Stomach (tissue), 9 donors: ENCODE data around the gene NECAB3. TPM values are rescaled to one million over a fixed set of nuclear protein-coding genes. Genes with fewer than 3 reads are reported as not detected.

ENCODE experiments used
- DNase-seq, 2 donors: peaks; one replicate each; pipeline versions ENCODE4 v3.0.0 to v3.0.0-alpha.2; 2013 to 2019
- H3K27ac ChIP-seq, 5 donors: fragments of 200-600 bp in 4 of 5; sonication (generic) in 4 of 5; one replicate each; pipeline ENCODE4 v1.5.1; 2013 to 2019; ENCODE audit warnings: mild to moderate bottlenecking in 1 of 5, moderate library complexity in 1 of 5
- H3K27me3 ChIP-seq, 3 donors: fragments of 200-600 bp; sonication (generic); one replicate each; pipeline ENCODE4 v1.5.1; 2017 to 2019; ENCODE audit warnings: mixed run types in 1 of 3
- H3K36me3 ChIP-seq, 4 donors: fragments of 200-600 bp; sonication (generic); 1 replicate in 3 of 4; 2 replicates in 1 of 4; pipeline ENCODE4 v1.5.1; 2016 to 2019
- H3K4me1 ChIP-seq, 4 donors: fragments of 200-600 bp; sonication (generic); one replicate each; pipeline ENCODE4 v1.5.1; 2016 to 2019
- H3K4me3 ChIP-seq, 4 donors: fragments of 200-600 bp; sonication (generic) in 3 of 4; one replicate each; pipeline ENCODE4 v1.5.1; 2016 to 2019; ENCODE audit warnings: mild to moderate bottlenecking in 1 of 4
- H3K9me3 ChIP-seq, 4 donors: fragments of 200-600 bp; sonication (generic); one replicate each; pipeline ENCODE4 v1.5.1; 2016 to 2019
- CTCF ChIP-seq, 7 experiments: fragments of 450-650 bp in 4 of 7; fragments of 200-600 bp in 3 of 7; sonication (generic) in 3 of 7; IDR thresholded peaks; one replicate each; pipeline ENCODE4 v1.5.1; 2016 to 2019; ENCODE audit warnings: antibody characterized with exemption in 7 of 7, control low read depth in 2 of 7, mild to moderate bottlenecking in 1 of 7
- EP300 ChIP-seq: sonication (generic); formaldehyde crosslinking; IDR thresholded peaks from one replicate; pipeline ENCODE4 v1.6.1; 2017; ENCODE audit warnings: antibody characterized with exemption
- POLR2A ChIP-seq, 4 donors: fragments of 450-650 bp; IDR thresholded peaks; one replicate each; pipeline ENCODE4 v1.6.1; 2016; ENCODE audit warnings: antibody characterized with exemption in 4 of 4, control low read depth in 2 of 4, mild to moderate bottlenecking in 1 of 4, moderate library complexity in 1 of 4
- POLR2AphosphoS5 ChIP-seq, 3 donors: sonication (generic); formaldehyde crosslinking; IDR thresholded peaks; one replicate each; pipeline ENCODE4 v1.6.1; 2016; ENCODE audit warnings: antibody characterized with exemption in 3 of 3
- WGBS, 5 donors: extraction: QIAGEN DNeasy Blood & Tissue Kit in 3 of 5; methylation state at CpG; one replicate each; pipeline versions ENCODE4 v1.1.5 to v1.1.7; 2013 to 2018; 5-methylcytosine and 5-hydroxymethylcytosine counted together
- intact Hi-C: fragments of 100-400 bp; cut with DNase I; formaldehyde crosslinking; loops from one replicate; pipeline ENCODE4 v1.15.1; 2023; ENCODE audit warnings: low total_unique reads
- polyA plus RNA-seq, 3 donors: library from polyadenylated mRNA; stranded (reverse); fragments of 200-250 nt; gene quantifications; one replicate each; pipeline ENCODE4 v1.2.3, GENCODE V29; 2013
- total RNA-seq, 5 donors: library from RNA; depleted of rRNA; stranded (reverse); fragments of >200 nt; gene quantifications; one replicate each; pipeline versions ENCODE4 v1.1.0 to v1.2.3, GENCODE V29; 2014 to 2016
- donor health status: healthy with polysubstance abuse.
- donor health status: Bipolar disorder and iron deficiency.
- donor health status: healthy.

The NECAB3 gene
- total and polyA plus RNA-seq, 8 donors, result 28.1 to 335 (median 68.9) TPM

GRCh38 chr20:33622705-33623365 lies 51.4 kb downstream of the NECAB3 start:
- 89 to 98% (median 94%) methylated on average over 10 of the region's 10 CpGs for WGBS, 5 donors

GRCh38 chr20:33621717-33622400 lies 52.4 kb downstream of the NECAB3 start:
- TF ChIP-seq CTCF (IDR thresholded peaks at IDR 0.05), result no peak
- no peak for TF ChIP-seq EP300
- TF ChIP-seq POLR2AphosphoS5 (IDR thresholded peaks at IDR 0.05), result no peak
- TF ChIP-seq POLR2A (IDR thresholded peaks at IDR 0.05), result no peak
- no peak for DNase-seq
- Histone ChIP-seq H3K4me3 (no peak overlapping the region), H3K27ac (no peak overlapping the region), H3K27me3 (no peaks in the 10 kb centered on the region), H3K36me3 (peaks cover 0 to 61% (median 60%) of the 10 kb centered on the region in 4 donors), H3K4me1 (peaks cover 0 to 5% (median 2%) of the 10 kb centered on the region in 4 donors), H3K9me3 (no peaks in the 10 kb centered on the region)
- intact Hi-C loops, result no loop called here
- 91 to 96% (median 96%) methylated on average over 4 of the region's 4 CpGs for WGBS, 5 donors

More at GRCh38 chr20:33622705-33623365, 51.4 kb downstream of the NECAB3 start:
- intact Hi-C loops, result no loop called here
- Histone ChIP-seq H3K27me3 (no peaks in the 10 kb centered on the region), H3K36me3 (peaks cover 0 to 67% (median 65%) of the 10 kb centered on the region in 4 donors), H3K4me3 (no peak overlapping the region), H3K4me1 (peaks cover 0 to 5% (median 2%) of the 10 kb centered on the region in 4 donors), H3K27ac (no peak overlapping the region), H3K9me3 (no peaks in the 10 kb centered on the region)
- TF ChIP-seq EP300 (no peak), CTCF (IDR thresholded peaks at IDR 0.05) (no peak), POLR2AphosphoS5 (IDR thresholded peaks at IDR 0.05) (no peak), POLR2A (IDR thresholded peaks at IDR 0.05) (no peak)
- no peak for DNase-seq

- H3K27me3 ChIP-seq, result no peaks in the 10 kb centered on the region
- peaks cover 6 to 92% (median 83%) of the 10 kb centered on the region in 4 donors for H3K36me3 ChIP-seq
- DNase-seq, result no peak
- H3K4me1 ChIP-seq, result no peaks in the 10 kb centered on the region
- no peak overlapping the region for H3K4me3 ChIP-seq
- 52 to 65% (median 55%) methylated on average over 4 of the region's 4 CpGs for WGBS, 5 donors
- H3K27ac ChIP-seq, result no peak overlapping the region
- intact Hi-C loops, result no loop called here
- no peak for TF ChIP-seq EP300
- no peaks in the 10 kb centered on the region for H3K9me3 ChIP-seq
These were observed 62.2 kb downstream of the NECAB3 start for GRCh38 chr20:33612001-33612400.

GRCh38 chr20:33611106-33611505 lies 63.1 kb downstream of the NECAB3 start:
- peaks cover 6 to 86% (median 77%) of the 10 kb centered on the region in 4 donors for H3K36me3 ChIP-seq
- intact Hi-C loops, result no loop called here
- H3K4me1 ChIP-seq, result no peaks in the 10 kb centered on the region
- H3K27ac ChIP-seq, result no peak overlapping the region
- DNase-seq, result no peak
- WGBS, 5 donors, result 95 to 99% (median 97%) methylated on average over 5 of the region's 5 CpGs
- H3K27me3 ChIP-seq, result no peaks in the 10 kb centered on the region
- H3K9me3 ChIP-seq, result no peaks in the 10 kb centered on the region
- no peak overlapping the region for H3K4me3 ChIP-seq
- no peak for TF ChIP-seq POLR2A (IDR thresholded peaks at IDR 0.05)
- TF ChIP-seq CTCF (IDR thresholded peaks at IDR 0.05), result no peak
- TF ChIP-seq POLR2AphosphoS5 (IDR thresholded peaks at IDR 0.05), result no peak
- TF ChIP-seq EP300, result no peak
